Duodenal mucosa (tissue), 2 donors: ENCODE measurements around the gene HID1.

Experiments used
- H3K27ac ChIP-seq: one replicate; pipeline ENCODE4 v1.7.0; 2013; ENCODE audit warnings: low read depth, low read length
- H3K27me3 ChIP-seq, 2 donors: one replicate each; pipeline ENCODE4 v1.7.0; 2013; ENCODE audit warnings: low read length in 2 of 2, control low read depth in 1 of 2; ENCODE audit not compliant: insufficient read depth in 2 of 2, control insufficient read depth in 1 of 2
- H3K36me3 ChIP-seq, 2 donors: one replicate each; pipeline ENCODE4 v1.7.0; 2013; ENCODE audit warnings: low read length in 2 of 2, control low read depth in 1 of 2; ENCODE audit not compliant: insufficient read depth in 2 of 2, control insufficient read depth in 1 of 2
- H3K4me1 ChIP-seq, 2 donors: one replicate each; pipeline ENCODE4 v1.7.0; 2013; ENCODE audit warnings: low read length in 2 of 2, control low read depth in 1 of 2; ENCODE audit not compliant: insufficient read depth in 2 of 2, control insufficient read depth in 1 of 2
- H3K4me3 ChIP-seq, 2 donors: one replicate each; pipeline ENCODE4 v1.7.0; 2013; ENCODE audit warnings: low read length in 2 of 2, low read depth in 1 of 2
- H3K9ac ChIP-seq, 2 donors: one replicate each; pipeline ENCODE4 v1.7.0; 2013; ENCODE audit warnings: low read length in 2 of 2, low read depth in 1 of 2
- H3K9me3 ChIP-seq, 2 donors: one replicate each; pipeline ENCODE4 v1.7.0; 2013; ENCODE audit warnings: low read length in 2 of 2, control low read depth in 1 of 2; ENCODE audit not compliant: control insufficient read depth in 1 of 2

The HID1 gene

DNA sequence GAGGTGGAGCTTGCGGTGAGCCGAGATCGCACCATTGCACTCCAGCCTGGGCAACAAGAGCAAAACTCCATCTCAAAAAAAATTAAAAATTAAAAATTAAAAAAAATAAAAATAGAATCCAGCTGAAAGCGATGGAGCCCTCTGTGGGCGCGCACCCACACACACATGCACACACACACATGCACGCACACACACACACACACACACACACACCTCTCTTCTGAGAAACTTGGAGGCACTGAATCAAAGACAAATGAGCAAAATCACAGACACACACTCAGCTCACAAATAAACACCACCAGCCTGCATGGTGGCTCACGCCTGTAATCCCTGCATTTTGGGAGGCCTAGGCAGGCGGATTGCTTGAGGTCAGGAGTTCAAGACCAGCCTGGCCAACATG, 69.5 kb downstream of the HID1 start:
- Histone ChIP-seq H3K27ac (no peak overlapping the region), H3K27me3 (peaks cover 11 to 20% of the 10 kb centered on the region in 2 donors), H3K36me3 (no peaks in the 10 kb centered on the region), H3K9me3 (no peaks in the 10 kb centered on the region), H3K4me1 (no peaks in the 10 kb centered on the region), H3K4me3 (no peak overlapping the region), H3K9ac (no peak overlapping the region)

DNA sequence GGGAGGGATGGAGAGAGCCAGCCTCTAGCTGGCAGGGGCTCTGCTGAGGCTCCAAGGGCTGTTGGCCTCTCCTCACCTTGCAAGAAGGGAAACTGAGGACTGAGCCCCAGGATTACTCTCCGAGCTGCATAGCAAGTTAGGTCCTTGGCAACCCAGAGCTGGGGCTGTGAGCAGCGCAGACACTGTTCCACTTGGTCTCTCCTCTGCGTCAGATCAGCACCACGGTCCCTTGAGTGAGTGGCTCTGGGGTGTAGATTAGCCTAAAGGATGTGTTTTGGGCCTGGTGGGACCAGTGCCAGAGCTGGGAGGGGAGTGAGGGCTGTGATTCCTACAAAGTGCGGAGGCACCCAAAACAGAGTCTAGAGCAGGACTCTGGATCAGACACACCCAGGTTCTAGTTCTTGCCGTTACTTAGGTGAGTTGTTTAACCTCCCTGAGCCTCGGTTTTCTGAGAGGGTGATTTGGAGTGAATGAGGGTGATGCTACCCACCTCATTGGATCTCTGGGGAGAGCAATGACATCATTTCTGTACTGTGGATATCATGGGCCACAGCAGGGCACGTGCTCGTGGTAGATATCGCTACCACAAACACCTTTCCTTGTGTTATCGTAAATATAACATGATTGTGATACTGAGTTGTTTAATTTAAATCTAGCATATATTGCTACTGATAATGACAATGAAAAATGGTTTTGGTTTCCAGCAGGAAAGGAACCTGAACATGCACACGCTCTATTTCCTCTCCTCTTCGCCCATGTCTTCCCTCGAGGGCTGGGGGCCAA, 71.0 kb downstream of the HID1 start:
- Histone ChIP-seq H3K27ac (no peak overlapping the region), H3K27me3 (peaks cover 14 to 24% of the 10 kb centered on the region in 2 donors), H3K9me3 (no peaks in the 10 kb centered on the region), H3K36me3 (no peaks in the 10 kb centered on the region), H3K9ac (no peak overlapping the region), H3K4me1 (no peaks in the 10 kb centered on the region), H3K4me3 (no peak overlapping the region)
